ENCODE measurements around the gene ANKRD60. TPM values are rescaled to one million over a fixed set of nuclear protein-coding genes. Genes with fewer than 3 reads are reported as not detected.

The ANKRD60 gene
- total RNA-seq (not detected in 2 replicates), polyA plus RNA-seq (not detected in 2 replicates)

- Histone ChIP-seq H3K36me3 (replicated peaks; ENCODE audit: insufficient read depth, low read depth) (no peaks in the 10 kb centered on the region), H3K27ac (no peak within 1 kb of the TSS), H3K4me2 (peak within 1 kb of the TSS; percentile 96), H3K27me3 (peaks cover 63% of the 10 kb centered on the region), H3K9me3 (ENCODE audit: low read depth) (no peaks in the 10 kb centered on the region), H3K4me1 (ENCODE audit: insufficient read depth) (peaks cover 9% of the 10 kb centered on the region), H3K4me3 (peak within 1 kb of the TSS; percentile 42), H4K20me1 (ENCODE audit: insufficient read depth, poor library complexity, severe bottlenecking) (no peaks in the 10 kb centered on the region), H2AFZ (peak within 1 kb of the TSS; percentile 45), H3K79me2 (no peaks in the 10 kb centered on the region), H3K9me2 (replicated peaks; ENCODE audit: insufficient read depth) (no peaks in the 10 kb centered on the region)
- peak; percentile 55 for DNase-seq (ENCODE audit: low spot score)
- TF ChIP-seq CTCF (IDR thresholded peaks at IDR 0.05; ENCODE audit: poor library complexity) (no peak), EZH2phosphoT487 (IDR thresholded peaks at IDR 0.05; ENCODE audit: low read depth, severe bottlenecking, unreplicated experiment) (peak; percentile 94), EZH2 (IDR thresholded peaks at IDR 0.05; ENCODE audit: borderline replicate concordance) (peak; percentile 98)
- 2% methylated on average over 32 of the region's 74 CpGs for WGBS (ENCODE audit: low lambda C conversion rate, missing lambda C conversion rate)
These were observed at the start of gene ANKRD60 for GRCh38 chr20:58228484-58229197. ANKRD60 (minus strand) TSS chr20:58228653; CDS start chr20:58228653, 0 bp downstream.

GRCh38 chr20:58277578-58278472, 49.4 kb upstream of the ANKRD60 start:
- H3K27ac ChIP-seq, result no peak overlapping the region
- H3K4me2 ChIP-seq, result no peak overlapping the region
- H3K9me2 ChIP-seq (replicated peaks; ENCODE audit: insufficient read depth), result no peaks in the 10 kb centered on the region
- TF ChIP-seq EZH2 (IDR thresholded peaks at IDR 0.05; ENCODE audit: borderline replicate concordance) (no peak), CTCF (IDR thresholded peaks at IDR 0.05; ENCODE audit: poor library complexity) (no peak), EZH2phosphoT487 (IDR thresholded peaks at IDR 0.05; ENCODE audit: low read depth, severe bottlenecking, unreplicated experiment) (no peak)
- H3K4me3 ChIP-seq, result no peak overlapping the region
- no peak for DNase-seq (ENCODE audit: low spot score)
- 53% methylated on average over 4 of the region's 4 CpGs for WGBS (ENCODE audit: low lambda C conversion rate, missing lambda C conversion rate)
- H3K4me1 ChIP-seq (ENCODE audit: insufficient read depth), result peaks cover 13% of the 10 kb centered on the region
- no peaks in the 10 kb centered on the region for H3K27me3 ChIP-seq
- H4K20me1 ChIP-seq (ENCODE audit: insufficient read depth, poor library complexity, severe bottlenecking), result no peaks in the 10 kb centered on the region
- H3K9me3 ChIP-seq (ENCODE audit: low read depth), result no peaks in the 10 kb centered on the region
- peaks cover 23% of the 10 kb centered on the region for H3K79me2 ChIP-seq
- H2AFZ ChIP-seq, result no peak overlapping the region
- H3K36me3 ChIP-seq (replicated peaks; ENCODE audit: insufficient read depth, low read depth), result no peaks in the 10 kb centered on the region

- no peaks in the 10 kb centered on the region for H3K9me3 ChIP-seq (ENCODE audit: low read depth)
- no peaks in the 10 kb centered on the region for H4K20me1 ChIP-seq (ENCODE audit: insufficient read depth, poor library complexity, severe bottlenecking)
- no peaks in the 10 kb centered on the region for H3K36me3 ChIP-seq (replicated peaks; ENCODE audit: insufficient read depth, low read depth)
- 72% methylated on average over 2 of the region's 2 CpGs for WGBS (ENCODE audit: low lambda C conversion rate, missing lambda C conversion rate)
- DNase-seq (ENCODE audit: low spot score), result no peak
- H3K9me2 ChIP-seq (replicated peaks; ENCODE audit: insufficient read depth), result no peaks in the 10 kb centered on the region
- H3K4me1 ChIP-seq (ENCODE audit: insufficient read depth), result peaks cover 13% of the 10 kb centered on the region
- no peak for TF ChIP-seq CTCF (IDR thresholded peaks at IDR 0.05; ENCODE audit: poor library complexity)
- no peak for TF ChIP-seq EZH2 (IDR thresholded peaks at IDR 0.05; ENCODE audit: borderline replicate concordance)
- TF ChIP-seq EZH2phosphoT487 (IDR thresholded peaks at IDR 0.05; ENCODE audit: low read depth, severe bottlenecking, unreplicated experiment), result no peak
- H3K4me3 ChIP-seq, result no peak overlapping the region
- no peak overlapping the region for H3K4me2 ChIP-seq
- H3K27me3 ChIP-seq, result no peaks in the 10 kb centered on the region
- H2AFZ ChIP-seq, result no peak overlapping the region
- peaks cover 21% of the 10 kb centered on the region for H3K79me2 ChIP-seq
- H3K27ac ChIP-seq, result no peak overlapping the region
These were observed 48.7 kb upstream of the ANKRD60 start for GRCh38 chr20:58277107-58277506.
